Choroid plexus epithelial cell (primary cell): ENCODE measurements around the gene MAIP1.
A peak's percentile ranks its signal among the peaks of the same experiment; 100 is the strongest.

Experiments
- DNase-seq: peaks from one replicate; pipeline ENCODE4 v3.0.0-alpha.2; 2010; ENCODE audit warnings: low read depth
- H3K4me3 ChIP-seq: 2 replicates; pipeline ENCODE4 v1.5.1; 2011; ENCODE audit warnings: low read depth, mild to moderate bottlenecking, control low read depth, low read length, moderate library complexity
- CTCF ChIP-seq: conservative IDR thresholded peaks from 2 replicates; pipeline ENCODE4 v1.5.1; 2011; ENCODE audit warnings: low read depth, mild to moderate bottlenecking, control low read depth, inconsistent platforms, low read length, moderate library complexity

Gene MAIP1

GRCh38 chr2:199979398-199979797 lies 24.0 kb downstream of the MAIP1 start:
- TF ChIP-seq CTCF: no peak
- H3K4me3 ChIP-seq: peak overlapping the region; percentile 45
- no peak for DNase-seq

- peak; percentile 87 for TF ChIP-seq CTCF
- peak overlapping the region; percentile 45 for H3K4me3 ChIP-seq
Observed at GRCh38 chr2:199979832-199980628, 24.6 kb downstream of the MAIP1 start.

GRCh38 chr2:199982126-199982843 lies 26.9 kb downstream of the MAIP1 start:
- no peak overlapping the region for H3K4me3 ChIP-seq
- TF ChIP-seq CTCF: no peak
- DNase-seq: no peak

More at GRCh38 chr2:199979832-199980628, 24.6 kb downstream of the MAIP1 start:
- peak; percentile 87 for DNase-seq

- DNase-seq: no peak
- H3K4me3 ChIP-seq: no peak overlapping the region
- no peak for TF ChIP-seq CTCF
Observed at GRCh38 chr2:199983534-199983933, 28.2 kb downstream of the MAIP1 start.

GRCh38 chr2:199984159-199984558 lies 28.8 kb downstream of the MAIP1 start:
- no peak for DNase-seq
- TF ChIP-seq CTCF: no peak
- no peak overlapping the region for H3K4me3 ChIP-seq

GRCh38 chr2:199984755-199985154 lies 29.4 kb downstream of the MAIP1 start:
- no peak overlapping the region for H3K4me3 ChIP-seq
- DNase-seq: no peak
- TF ChIP-seq CTCF: no peak
